HG03280 (cell line): ENCODE measurements around the gene MYO1E.

Experiments
- ATAC-seq: cut with Tn5 transposase; IDR thresholded peaks from one replicate; pipeline ENCODE4 v1.9.1; 2021; ENCODE audit warnings: mild to moderate bottlenecking, moderate library complexity; ENCODE audit not compliant: unreplicated experiment

MYO1E gene

GRCh38 chr15:59271595-59272201 lies 101.0 kb downstream of the MYO1E start:
- no peak for ATAC-seq

- no peak for ATAC-seq
These were observed 103.7 kb downstream of the MYO1E start for GRCh38 chr15:59268852-59269407.

- no peak for ATAC-seq
These were observed 104.4 kb downstream of the MYO1E start for GRCh38 chr15:59268168-59268851.

- no peak for ATAC-seq
These were observed 106.6 kb downstream of the MYO1E start for GRCh38 chr15:59266028-59266427.

GRCh38 chr15:59262316-59262715 lies 110.4 kb downstream of the MYO1E start:
- no peak for ATAC-seq

GRCh38 chr15:59260090-59260489 lies 112.6 kb downstream of the MYO1E start:
- ATAC-seq: no peak

GRCh38 chr15:59259137-59259943 lies 113.3 kb downstream of the MYO1E start:
- ATAC-seq: no peak

- ATAC-seq: no peak
These were observed 114.4 kb downstream of the MYO1E start for GRCh38 chr15:59258317-59258716.

- no peak for ATAC-seq
These were observed 115.5 kb downstream of the MYO1E start for GRCh38 chr15:59257140-59257539.

GRCh38 chr15:59256482-59256881 lies 116.2 kb downstream of the MYO1E start:
- ATAC-seq: no peak

GRCh38 chr15:59255680-59256336 lies 116.9 kb downstream of the MYO1E start:
- ATAC-seq: no peak

GRCh38 chr15:59252137-59252536 lies 120.5 kb downstream of the MYO1E start:
- ATAC-seq: no peak

GRCh38 chr15:59251001-59251845 lies 121.4 kb downstream of the MYO1E start:
- ATAC-seq: peak; percentile 51

- ATAC-seq: no peak
These were observed 122.4 kb downstream of the MYO1E start for GRCh38 chr15:59250249-59250648.

GRCh38 chr15:59249816-59250215 lies 122.9 kb downstream of the MYO1E start:
- no peak for ATAC-seq

- ATAC-seq: no peak
These were observed 125.3 kb downstream of the MYO1E start for GRCh38 chr15:59247364-59247763.

GRCh38 chr15:59245559-59245958 lies 127.1 kb downstream of the MYO1E start:
- ATAC-seq: no peak

GRCh38 chr15:59244337-59244736 lies 128.3 kb downstream of the MYO1E start:
- ATAC-seq: peak; percentile 81

GRCh38 chr15:59243622-59244021 lies 129.0 kb downstream of the MYO1E start:
- no peak for ATAC-seq

GRCh38 chr15:59242649-59243048 lies 130.0 kb downstream of the MYO1E start:
- ATAC-seq: no peak
